ENCODE data around the gene RPL13A. TPM values are rescaled to one million over a fixed set of nuclear protein-coding genes. Genes with fewer than 3 reads are reported as not detected.

RPL13A gene
- total RNA-seq, 1 donor from 2014 or later, result 2,053 TPM

GRCh38 chr19:49488863-49489537 is 1.6 kb downstream of the RPL13A start:
- H3F3A ChIP-seq (ENCODE audit: low read depth), result peaks cover 71% of the 10 kb centered on the region
- H3K36me3 Mint-ChIP-seq, result peaks cover 33% of the 10 kb centered on the region
- no peaks in the 10 kb centered on the region for H3K27me3 ChIP-seq
- peaks cover 26% of the 10 kb centered on the region for H3K4me1 Mint-ChIP-seq
- peaks cover 42% of the 10 kb centered on the region for H4K20me1 ChIP-seq (ENCODE audit: low read depth)
- peaks cover 9% of the 10 kb centered on the region for H3K4me1 ChIP-seq
- H3K27ac Mint-ChIP-seq, result peak overlapping the region; percentile 98
- H3K27me3 Mint-ChIP-seq (ENCODE audit: insufficient read depth, low read depth), result peaks cover 9% of the 10 kb centered on the region
- peak overlapping the region; percentile 98 for H3K4me3 Mint-ChIP-seq
- H3K9me3 ChIP-seq (ENCODE audit: low read depth), result no peaks in the 10 kb centered on the region
- H3K79me2 ChIP-seq (ENCODE audit: low read depth), result peaks cover 37% of the 10 kb centered on the region
- H3K9me3 Mint-ChIP-seq, result no peaks in the 10 kb centered on the region
- H3K9ac ChIP-seq, result peak overlapping the region; percentile 99
- peak overlapping the region; percentile 87 for H3K27ac ChIP-seq
- peak overlapping the region; percentile 97 for H3K4me3 ChIP-seq
- DNase-seq (ENCODE audit: low spot score), result peak; percentile 16
- TF ChIP-seq EZH2phosphoT487 (IDR thresholded peaks at IDR 0.05) (no peak), EZH2 (IDR thresholded peaks at IDR 0.05) (no peak), CTCF (IDR thresholded peaks at IDR 0.05) (no peak)
- H2AFZ ChIP-seq (replicated peaks), result no peak overlapping the region
- H3K4me2 ChIP-seq, result peak overlapping the region; percentile 99
- H3K36me3 ChIP-seq, result peaks cover 4% of the 10 kb centered on the region

- Histone ChIP-seq H3K9me3 (ENCODE audit: low read depth) (no peaks in the 10 kb centered on the region), H2AFZ (replicated peaks) (no peak overlapping the region), H3K4me3 (peak overlapping the region; percentile 97), H3K27me3 (no peaks in the 10 kb centered on the region), H3K79me2 (ENCODE audit: low read depth) (peaks cover 37% of the 10 kb centered on the region), H3K36me3 (peaks cover 4% of the 10 kb centered on the region), H4K20me1 (ENCODE audit: low read depth) (peaks cover 42% of the 10 kb centered on the region), H3K4me1 (peaks cover 9% of the 10 kb centered on the region), H3K9ac (no peak overlapping the region), H3K27ac (peak overlapping the region; percentile 87), H3K4me2 (peak overlapping the region; percentile 99), H3F3A (ENCODE audit: low read depth) (peaks cover 76% of the 10 kb centered on the region)
- peak overlapping the region; percentile 98 for H3K4me3 Mint-ChIP-seq
- H3K27ac Mint-ChIP-seq, result peak overlapping the region; percentile 98
- peak; percentile 2 for DNase-seq (ENCODE audit: low spot score)
- no peaks in the 10 kb centered on the region for H3K9me3 Mint-ChIP-seq
- TF ChIP-seq EZH2 (IDR thresholded peaks at IDR 0.05) (no peak), CTCF (IDR thresholded peaks at IDR 0.05) (no peak), EZH2phosphoT487 (IDR thresholded peaks at IDR 0.05) (no peak)
- peaks cover 9% of the 10 kb centered on the region for H3K27me3 Mint-ChIP-seq (ENCODE audit: insufficient read depth, low read depth)
- peaks cover 33% of the 10 kb centered on the region for H3K36me3 Mint-ChIP-seq
- peaks cover 26% of the 10 kb centered on the region for H3K4me1 Mint-ChIP-seq
Measured at GRCh38 chr19:49489601-49490167, 2.3 kb downstream of the RPL13A start.

- H3F3A ChIP-seq (ENCODE audit: low read depth), result peaks cover 83% of the 10 kb centered on the region
- H3K4me1 ChIP-seq, result peaks cover 9% of the 10 kb centered on the region
- H3K4me2 ChIP-seq, result no peak overlapping the region
- no peaks in the 10 kb centered on the region for H3K9me3 Mint-ChIP-seq
- H3K9me3 ChIP-seq (ENCODE audit: low read depth), result no peaks in the 10 kb centered on the region
- no peak overlapping the region for H3K4me3 ChIP-seq
- DNase-seq (ENCODE audit: low spot score), result no peak
- H3K4me1 Mint-ChIP-seq, result peaks cover 30% of the 10 kb centered on the region
- peaks cover 37% of the 10 kb centered on the region for H3K79me2 ChIP-seq (ENCODE audit: low read depth)
- no peak for TF ChIP-seq EZH2phosphoT487 (IDR thresholded peaks at IDR 0.05)
- no peak for TF ChIP-seq EZH2 (IDR thresholded peaks at IDR 0.05)
- TF ChIP-seq CTCF (IDR thresholded peaks at IDR 0.05), result no peak
- H3K27ac Mint-ChIP-seq, result no peak overlapping the region
- no peaks in the 10 kb centered on the region for H3K27me3 ChIP-seq
- peaks cover 42% of the 10 kb centered on the region for H4K20me1 ChIP-seq (ENCODE audit: low read depth)
- H2AFZ ChIP-seq (replicated peaks), result no peak overlapping the region
- H3K36me3 Mint-ChIP-seq, result peaks cover 33% of the 10 kb centered on the region
- H3K27me3 Mint-ChIP-seq (ENCODE audit: insufficient read depth, low read depth), result peaks cover 8% of the 10 kb centered on the region
- peak overlapping the region; percentile 87 for H3K27ac ChIP-seq
- H3K4me3 Mint-ChIP-seq, result peak overlapping the region; percentile 98
- H3K36me3 ChIP-seq, result peaks cover 4% of the 10 kb centered on the region
- no peak overlapping the region for H3K9ac ChIP-seq
Measured at GRCh38 chr19:49490287-49491029, 3.0 kb downstream of the RPL13A start.
